GM23248 (cell line): ENCODE results near the gene FSIP1.

Experiments used
- EZH2 ChIP-seq: fragments of 200-600 bp; sonication (generic); IDR thresholded peaks from 2 replicates; pipeline ENCODE4 v1.6.1; 2018; ENCODE audit warnings: antibody characterized with exemption, mild to moderate bottlenecking; ENCODE audit not compliant: insufficient read depth, poor library complexity, severe bottlenecking
- EZH2phosphoT487 ChIP-seq: fragments of 200-600 bp; sonication (generic); IDR thresholded peaks from 2 replicates; pipeline ENCODE4 v1.6.1; 2018; ENCODE audit warnings: antibody characterized with exemption, moderate library complexity, mild to moderate bottlenecking, low read depth; ENCODE audit not compliant: insufficient read depth

DNA sequence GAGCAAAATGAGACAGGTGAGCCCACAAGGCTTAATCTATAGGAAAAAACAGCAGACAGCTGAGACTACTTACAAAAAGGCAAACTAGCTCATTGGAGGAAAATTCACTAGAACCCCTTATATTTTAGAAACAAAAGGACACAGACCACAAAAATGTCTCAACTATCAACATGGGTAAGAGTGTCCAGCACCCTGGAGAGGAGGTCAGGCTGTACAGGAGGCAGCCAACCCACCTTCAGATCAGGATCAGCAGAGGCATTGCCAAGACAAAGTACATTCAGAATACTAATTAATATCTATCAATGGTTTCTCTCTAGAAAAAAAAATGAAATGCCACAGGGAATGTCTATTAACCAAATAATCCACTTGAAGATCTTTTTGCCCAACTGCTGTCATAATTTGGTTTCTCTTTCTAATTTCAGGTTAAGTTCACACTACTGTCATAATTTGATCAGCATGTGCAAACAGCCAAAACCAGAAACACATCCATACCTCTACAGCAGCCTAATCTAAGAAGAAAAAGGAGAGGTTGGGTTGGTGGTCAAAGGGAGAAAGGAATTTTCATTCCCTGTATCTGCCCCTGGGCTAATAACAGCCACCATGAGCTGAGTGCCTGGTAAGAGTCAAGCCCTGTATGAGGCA lies 227.8 kb downstream of the FSIP1 start:
- TF ChIP-seq EZH2 (no peak), EZH2phosphoT487 (no peak)
